ENCODE data around the gene PTPRM. TPM values are rescaled to one million over a fixed set of nuclear protein-coding genes. Genes with fewer than 3 reads are reported as not detected.

PTPRM gene
- total RNA-seq, 1 experiment from 2014 or later, result 14.5 TPM

- no peaks in the 10 kb centered on the region for H3K4me1 ChIP-seq (ENCODE audit: control insufficient read depth in 1 of 2, insufficient read depth in 2 of 2, low read length in 2 of 2)
- ChIA-PET RAD21 (ENCODE audit: low non-redundant PET in 1 of 2, low total read pairs in 2 of 2, uncharacterized antibody in 2 of 2, unreplicated experiment in 2 of 2) (no interaction called here), POLR2A (no interaction called here), CTCF (no interaction called here)
- no peak overlapping the region for H3K9ac ChIP-seq (ENCODE audit: low read length)
- no peaks in the 10 kb centered on the region for H3K9me2 ChIP-seq (ENCODE audit: insufficient read depth)
- no peak overlapping the region for H2AFZ ChIP-seq (ENCODE audit: low read depth, low read length, poor library complexity, severe bottlenecking)
- no peaks in the 10 kb centered on the region for H3K27me3 ChIP-seq (ENCODE audit: insufficient read depth, low read length)
- intact Hi-C loops (cut with micrococcal nuclease), result no loop called here
- H3K36me3 ChIP-seq (ENCODE audit: control insufficient read depth in 1 of 2, insufficient read depth in 2 of 2, low read length in 2 of 2), result no peaks in the 10 kb centered on the region
- no peaks in the 10 kb centered on the region; the same call in 1 of the 2 replicates for H4K20me1 ChIP-seq (ENCODE audit: insufficient read depth)
- no peak overlapping the region for H3K4me2 ChIP-seq (ENCODE audit: low read length)
- H3K27ac ChIP-seq (ENCODE audit: low read depth, low read length), result no peak overlapping the region
- TF ChIP-seq ATF3 (IDR thresholded peaks at IDR 0.05) (no peak), POLR2AphosphoS5 (IDR thresholded peaks at IDR 0.05; ENCODE audit: low read depth, low read length) (no peak), MAX (IDR thresholded peaks at IDR 0.05) (no peak), CTCF (IDR thresholded peaks at IDR 0.05 in 2 of 3, conservative IDR thresholded peaks at IDR 0.05 in 1 of 3; ENCODE audit: borderline replicate concordance in 1 of 3, insufficient read depth in 1 of 3, low read depth in 2 of 3, low read length in 2 of 3) (no peak), FOSL1 (IDR thresholded peaks at IDR 0.05; ENCODE audit: low read depth) (no peak), CBX3 (IDR thresholded peaks at IDR 0.05; ENCODE audit: low read depth) (no peak), ZNF274 (IDR thresholded peaks at IDR 0.05; ENCODE audit: low read depth, low read length) (no peak), EGR1 (IDR thresholded peaks at IDR 0.05; ENCODE audit: low read depth) (no peak), ZFX (IDR thresholded peaks at IDR 0.05) (no peak), YY1 (IDR thresholded peaks at IDR 0.05; ENCODE audit: extremely low read depth, insufficient replicate concordance, low read depth, low read length) (no peak), SIN3A (IDR thresholded peaks at IDR 0.05; ENCODE audit: low read depth) (no peak), REST (IDR thresholded peaks at IDR 0.05; ENCODE audit: low read depth) (no peak), EZH2 (IDR thresholded peaks at IDR 0.05) (no peak), RAD21 (IDR thresholded peaks at IDR 0.05; ENCODE audit: low read depth) (no peak), POLR2A (IDR thresholded peaks at IDR 0.05; ENCODE audit: borderline replicate concordance, extremely low read depth, insufficient read depth, insufficient read length) (no peak)
- DNase-seq (ENCODE audit: low read depth, low spot score) (no peak), ATAC-seq (no peak)
- no peak overlapping the region for H3K4me3 ChIP-seq (replicated peaks in 1 of 2; ENCODE audit: low read depth in 1 of 2, low read length in 2 of 2)
- BruUV-seq (replicated peaks), result no TSS peak
- H3K79me2 ChIP-seq (ENCODE audit: insufficient read depth, low read length), result no peaks in the 10 kb centered on the region
- no peaks in the 10 kb centered on the region for H3K9me3 ChIP-seq (ENCODE audit: control insufficient read depth in 1 of 2, insufficient read depth in 1 of 2, low read depth in 1 of 2, low read length in 2 of 2)
Observed at GRCh38 chr18:8188184-8188583, 621.1 kb downstream of the PTPRM start.

All from HCT116 (cell line).